IPS-20b (cell line): Measurements from ENCODE around the gene DNAH17.

Experiments used
- H3K27ac ChIP-seq: one replicate; pipeline ENCODE4 v1.5.1; 2013; ENCODE audit warnings: low read length
- H3K27me3 ChIP-seq: 2 replicates; pipeline ENCODE4 v1.6.1; 2013; ENCODE audit warnings: mild to moderate bottlenecking, low read length, inconsistent platforms; ENCODE audit not compliant: insufficient read depth
- H3K36me3 ChIP-seq: 2 replicates; pipeline ENCODE4 v1.6.1; 2013; ENCODE audit warnings: low read depth, mild to moderate bottlenecking, inconsistent platforms, low read length, moderate library complexity; ENCODE audit not compliant: insufficient read depth
- H3K4me1 ChIP-seq: 2 replicates; pipeline ENCODE4 v1.6.1; 2013; ENCODE audit warnings: mild to moderate bottlenecking, control low read depth, inconsistent platforms, low read length, moderate library complexity; ENCODE audit not compliant: insufficient read depth
- H3K4me3 ChIP-seq: 2 replicates; pipeline ENCODE4 v1.5.1; 2013; ENCODE audit warnings: mild to moderate bottlenecking, low read length, inconsistent platforms
- H3K9ac ChIP-seq: 2 replicates; pipeline ENCODE4 v1.6.1; 2013; ENCODE audit warnings: low read depth, mild to moderate bottlenecking, inconsistent platforms, low read length, moderate library complexity
- H3K9me3 ChIP-seq: 2 replicates; pipeline ENCODE4 v1.6.1; 2013; ENCODE audit warnings: mild to moderate bottlenecking, low read depth, low read length, inconsistent platforms; ENCODE audit not compliant: insufficient read depth

The DNAH17 gene

GRCh38 chr17:78460951-78461798 is 116.0 kb downstream of the DNAH17 start:
- Histone ChIP-seq H3K36me3 (no peaks in the 10 kb centered on the region), H3K27me3 (no peaks in the 10 kb centered on the region), H3K9ac (no peak overlapping the region), H3K27ac (no peak overlapping the region), H3K9me3 (peaks cover 3% of the 10 kb centered on the region), H3K4me3 (no peak overlapping the region), H3K4me1 (no peaks in the 10 kb centered on the region)

DNA sequence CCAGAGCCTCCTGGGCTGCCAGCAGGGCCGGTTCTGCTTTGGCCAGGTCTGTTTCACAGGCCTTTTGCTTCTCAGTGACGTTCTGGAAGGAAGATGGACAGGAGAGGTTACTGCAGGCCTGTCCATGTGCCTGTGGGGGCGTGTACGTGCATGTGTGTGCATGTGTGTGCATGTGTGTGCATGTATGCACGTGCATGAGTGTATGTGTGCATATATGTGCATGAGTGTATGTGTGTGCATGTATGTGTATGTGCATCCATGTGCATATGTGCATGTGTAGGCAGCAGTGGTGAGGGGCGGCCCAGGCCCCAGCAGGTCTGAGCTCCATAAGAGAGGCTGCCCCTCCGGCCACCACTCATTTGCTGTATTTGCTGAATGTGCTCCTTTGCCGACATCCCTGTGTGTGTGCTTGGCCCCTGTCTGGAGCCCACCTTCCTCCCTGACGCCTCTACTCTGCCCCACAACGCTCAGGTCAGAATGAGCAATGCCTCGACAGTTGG is 117.0 kb downstream of the DNAH17 start:
- H3K27me3 ChIP-seq = no peaks in the 10 kb centered on the region
- H3K4me3 ChIP-seq = no peak overlapping the region
- H3K27ac ChIP-seq = no peak overlapping the region
- H3K4me1 ChIP-seq = no peaks in the 10 kb centered on the region
- no peak overlapping the region for H3K9ac ChIP-seq
- peaks cover 3% of the 10 kb centered on the region for H3K9me3 ChIP-seq
- H3K36me3 ChIP-seq = no peaks in the 10 kb centered on the region

- Histone ChIP-seq H3K4me3 (no peak overlapping the region), H3K27me3 (no peaks in the 10 kb centered on the region), H3K9ac (no peak overlapping the region), H3K27ac (no peak overlapping the region), H3K4me1 (no peaks in the 10 kb centered on the region), H3K36me3 (no peaks in the 10 kb centered on the region), H3K9me3 (peaks cover 3% of the 10 kb centered on the region)
Measured at GRCh38 chr17:78459696-78460095, 117.5 kb downstream of the DNAH17 start.

DNA sequence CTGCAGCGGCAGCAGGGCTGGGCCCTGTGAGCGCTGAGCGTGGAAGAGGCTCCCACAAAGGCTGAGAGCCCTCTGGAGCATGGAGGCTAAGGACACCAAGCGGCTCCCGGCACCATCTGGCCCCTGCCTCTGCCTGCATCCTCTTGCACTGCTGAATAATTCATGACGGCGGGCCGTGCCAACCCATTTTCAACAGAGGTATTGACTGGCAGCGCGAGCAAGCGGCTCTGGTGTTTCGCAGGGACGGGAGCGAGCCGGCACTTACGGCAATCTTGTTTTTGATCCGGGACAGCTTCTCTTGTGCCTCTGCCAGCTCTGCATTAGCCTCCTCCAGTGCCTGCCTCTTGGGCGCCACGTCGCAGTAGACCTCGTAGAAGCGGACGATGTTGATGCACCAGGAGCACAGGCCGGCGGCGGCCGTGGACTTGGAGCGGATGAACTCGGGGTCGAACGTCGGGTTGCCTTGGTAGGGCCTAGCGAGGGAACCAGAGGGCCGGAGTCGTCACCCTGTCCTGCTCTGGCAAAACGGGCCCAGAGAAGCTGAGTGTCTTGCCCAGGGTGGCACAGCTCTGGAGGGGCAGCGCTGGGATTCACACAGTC is 118.4 kb downstream of the DNAH17 start:
- H3K4me3 ChIP-seq = no peak overlapping the region
- no peaks in the 10 kb centered on the region for H3K9me3 ChIP-seq
- H3K27me3 ChIP-seq = no peaks in the 10 kb centered on the region
- H3K9ac ChIP-seq = no peak overlapping the region
- H3K27ac ChIP-seq = no peak overlapping the region
- no peaks in the 10 kb centered on the region for H3K4me1 ChIP-seq
- H3K36me3 ChIP-seq = no peaks in the 10 kb centered on the region

DNA sequence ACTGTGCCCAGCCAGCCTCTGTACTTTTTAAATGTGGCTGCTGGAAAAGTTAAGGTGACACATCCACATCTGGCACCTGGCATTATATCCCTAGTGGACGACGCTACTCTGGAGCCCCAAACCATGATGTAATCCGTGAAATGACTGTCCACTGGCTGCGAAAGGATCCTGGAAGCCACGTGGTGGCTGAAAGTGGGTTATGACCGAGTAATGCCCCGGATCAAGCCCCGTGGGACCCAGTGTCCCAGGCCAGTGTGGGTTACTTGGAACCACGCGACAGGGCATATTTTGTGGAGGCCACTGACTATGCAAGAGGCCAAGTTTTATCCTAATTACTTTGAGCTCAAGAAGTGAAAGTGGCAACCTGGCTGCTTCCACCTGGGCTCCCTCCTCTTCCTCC is 119.1 kb downstream of the DNAH17 start:
- Histone ChIP-seq H3K4me1 (no peaks in the 10 kb centered on the region), H3K27ac (no peak overlapping the region), H3K9me3 (no peaks in the 10 kb centered on the region), H3K36me3 (no peaks in the 10 kb centered on the region), H3K4me3 (no peak overlapping the region), H3K9ac (no peak overlapping the region), H3K27me3 (no peaks in the 10 kb centered on the region)

- H3K27ac ChIP-seq = no peak overlapping the region
Measured at GRCh38 chr17:78454346-78454745, 122.8 kb downstream of the DNAH17 start.

GRCh38 chr17:78451753-78452152 is 125.4 kb downstream of the DNAH17 start:
- Histone ChIP-seq H3K4me3 (no peak overlapping the region), H3K9me3 (no peaks in the 10 kb centered on the region), H3K27ac (no peak overlapping the region), H3K9ac (no peak overlapping the region), H3K27me3 (no peaks in the 10 kb centered on the region), H3K4me1 (no peaks in the 10 kb centered on the region), H3K36me3 (no peaks in the 10 kb centered on the region)

More at GRCh38 chr17:78454346-78454745, 122.8 kb downstream of the DNAH17 start:
- Histone ChIP-seq H3K9ac (no peak overlapping the region), H3K4me1 (no peaks in the 10 kb centered on the region), H3K27me3 (no peaks in the 10 kb centered on the region), H3K4me3 (no peak overlapping the region), H3K9me3 (no peaks in the 10 kb centered on the region), H3K36me3 (no peaks in the 10 kb centered on the region)

GRCh38 chr17:78450696-78451345 is 126.4 kb downstream of the DNAH17 start:
- no peaks in the 10 kb centered on the region for H3K36me3 ChIP-seq
- H3K4me3 ChIP-seq = no peak overlapping the region
- no peak overlapping the region for H3K27ac ChIP-seq
- H3K9me3 ChIP-seq = no peaks in the 10 kb centered on the region
- no peak overlapping the region for H3K9ac ChIP-seq
- H3K4me1 ChIP-seq = no peaks in the 10 kb centered on the region
- H3K27me3 ChIP-seq = no peaks in the 10 kb centered on the region

GRCh38 chr17:78449983-78450595 is 127.1 kb downstream of the DNAH17 start:
- Histone ChIP-seq H3K9me3 (no peaks in the 10 kb centered on the region), H3K4me1 (no peaks in the 10 kb centered on the region), H3K27ac (no peak overlapping the region), H3K27me3 (no peaks in the 10 kb centered on the region), H3K36me3 (no peaks in the 10 kb centered on the region), H3K9ac (no peak overlapping the region), H3K4me3 (no peak overlapping the region)

DNA sequence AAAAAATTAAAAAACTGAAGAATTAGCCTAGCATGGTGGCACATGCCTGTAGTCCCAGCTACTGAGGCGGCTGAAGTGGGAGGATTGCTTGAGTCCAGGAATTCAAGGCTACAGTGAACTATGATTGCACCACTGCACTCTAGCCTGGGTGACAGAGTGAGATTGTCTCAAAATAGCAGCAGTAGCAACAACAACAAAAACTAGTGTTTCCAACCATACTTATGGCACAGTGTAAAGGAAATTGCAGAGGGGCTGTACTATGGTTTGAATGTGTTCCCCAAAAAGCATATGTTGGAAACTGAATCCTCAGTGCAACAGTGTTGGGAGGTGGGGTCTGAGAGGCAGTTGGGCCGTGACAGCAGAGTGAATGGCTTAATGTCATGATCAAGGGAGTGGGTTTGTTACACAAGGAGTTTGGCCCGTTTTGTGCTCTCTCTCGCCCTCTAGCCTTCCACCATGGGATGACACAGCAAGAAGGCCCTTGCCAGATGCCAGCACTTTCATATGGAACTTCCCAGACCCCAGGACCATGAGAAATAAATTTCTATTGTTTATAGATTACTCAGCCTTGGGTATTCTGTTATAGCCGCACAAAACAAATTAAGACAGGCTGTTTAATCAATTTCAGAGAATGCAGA is 128.7 kb downstream of the DNAH17 start:
- Histone ChIP-seq H3K27me3 (no peaks in the 10 kb centered on the region), H3K36me3 (no peaks in the 10 kb centered on the region), H3K4me3 (no peak overlapping the region), H3K4me1 (no peaks in the 10 kb centered on the region), H3K27ac (no peak overlapping the region), H3K9me3 (no peaks in the 10 kb centered on the region), H3K9ac (no peak overlapping the region)

- no peak overlapping the region for H3K27ac ChIP-seq
- no peak overlapping the region for H3K4me3 ChIP-seq
- H3K4me1 ChIP-seq = no peaks in the 10 kb centered on the region
- H3K36me3 ChIP-seq = no peaks in the 10 kb centered on the region
- no peak overlapping the region for H3K9ac ChIP-seq
- no peaks in the 10 kb centered on the region for H3K9me3 ChIP-seq
- no peaks in the 10 kb centered on the region for H3K27me3 ChIP-seq
Measured at GRCh38 chr17:78446833-78447232, 130.4 kb downstream of the DNAH17 start.
